HCT116 (cell line): ENCODE results near the gene BRAP.

Experiments
- EZH2 ChIP-seq: fragments of 200-600 bp; sonication (generic); IDR thresholded peaks from 2 replicates; pipeline ENCODE4 v1.6.1; 2017; ENCODE audit warnings: antibody characterized with exemption, mixed run types
- POLR2AphosphoS5 ChIP-seq: IDR thresholded peaks from 2 replicates; pipeline ENCODE4 v1.6.1; 2011; ENCODE audit warnings: mild to moderate bottlenecking, low read depth, low read length, moderate library complexity
- SIN3A ChIP-seq: IDR thresholded peaks from 2 replicates; pipeline ENCODE4 v1.6.1; 2012; ENCODE audit warnings: low read depth
- SP1 ChIP-seq: IDR thresholded peaks from 2 replicates; pipeline ENCODE4 v1.6.1; 2012; ENCODE audit warnings: low read depth
- TF ChIP-seq, protein P1 (sequence below), 3 experiments: fragments of 200-600 bp in 1 of 3; sonication (generic) in 1 of 3; IDR thresholded peaks in 2 of 3; conservative IDR thresholded peaks in 1 of 3; 2 replicates each; pipeline ENCODE4 v1.5.1; 2012 to 2017; ENCODE audit warnings: low read depth in 2 of 3, low read length in 2 of 3, antibody characterized with exemption in 1 of 3, borderline replicate concordance in 1 of 3, control low read depth in 1 of 3, mild to moderate bottlenecking in 1 of 3, mixed read lengths in 1 of 3, mixed run types in 1 of 3, moderate library complexity in 1 of 3; ENCODE audit not compliant: insufficient read depth in 1 of 3

DNA sequence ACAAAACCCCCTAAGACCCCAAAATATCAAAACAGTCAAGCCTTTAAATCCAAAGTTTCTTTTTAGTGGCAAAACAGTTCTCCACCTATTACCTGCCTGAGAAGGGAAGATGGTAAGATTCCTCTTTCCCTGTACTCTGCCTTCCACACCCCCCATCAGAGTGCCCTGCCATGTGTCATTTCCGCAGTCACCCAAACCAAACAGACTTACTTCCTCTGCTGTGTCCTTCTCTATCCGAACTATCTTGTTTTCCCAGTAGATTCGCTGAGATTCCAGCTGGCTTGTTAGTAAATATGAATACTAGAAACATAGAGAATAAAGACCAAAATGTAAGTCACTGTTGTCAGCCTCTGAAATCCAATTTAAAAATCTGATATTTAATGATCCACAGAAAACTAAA, 30.4 kb downstream of the BRAP start:
- TF ChIP-seq, protein P1, sequence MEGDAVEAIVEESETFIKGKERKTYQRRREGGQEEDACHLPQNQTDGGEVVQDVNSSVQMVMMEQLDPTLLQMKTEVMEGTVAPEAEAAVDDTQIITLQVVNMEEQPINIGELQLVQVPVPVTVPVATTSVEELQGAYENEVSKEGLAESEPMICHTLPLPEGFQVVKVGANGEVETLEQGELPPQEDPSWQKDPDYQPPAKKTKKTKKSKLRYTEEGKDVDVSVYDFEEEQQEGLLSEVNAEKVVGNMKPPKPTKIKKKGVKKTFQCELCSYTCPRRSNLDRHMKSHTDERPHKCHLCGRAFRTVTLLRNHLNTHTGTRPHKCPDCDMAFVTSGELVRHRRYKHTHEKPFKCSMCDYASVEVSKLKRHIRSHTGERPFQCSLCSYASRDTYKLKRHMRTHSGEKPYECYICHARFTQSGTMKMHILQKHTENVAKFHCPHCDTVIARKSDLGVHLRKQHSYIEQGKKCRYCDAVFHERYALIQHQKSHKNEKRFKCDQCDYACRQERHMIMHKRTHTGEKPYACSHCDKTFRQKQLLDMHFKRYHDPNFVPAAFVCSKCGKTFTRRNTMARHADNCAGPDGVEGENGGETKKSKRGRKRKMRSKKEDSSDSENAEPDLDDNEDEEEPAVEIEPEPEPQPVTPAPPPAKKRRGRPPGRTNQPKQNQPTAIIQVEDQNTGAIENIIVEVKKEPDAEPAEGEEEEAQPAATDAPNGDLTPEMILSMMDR (IDR thresholded peaks at IDR 0.05 in 2 of 3, conservative IDR thresholded peaks at IDR 0.05 in 1 of 3; ENCODE audit: borderline replicate concordance in 1 of 3, insufficient read depth in 1 of 3, low read depth in 2 of 3, low read length in 2 of 3) = no peak
- TF ChIP-seq EZH2 = no peak
- no peak for TF ChIP-seq POLR2AphosphoS5
- TF ChIP-seq SP1 = no peak
- no peak for TF ChIP-seq SIN3A
